Epithelial cell of prostate (primary cell): Measurements from ENCODE around the gene BCAS4.
"Not testable (repeated sequence)": the region's sequence is repeated elsewhere in the genome, so short reads cannot be mapped to it uniquely, and the experiment has no call there.

Experiments
- DNase-seq: peaks from one replicate; pipeline ENCODE4 v3.0.0-alpha.2; 2011; ENCODE audit warnings: low read depth, low spot score
- H3K27ac ChIP-seq: fragments of 450-650 bp; 2 replicates; pipeline ENCODE4 v1.5.1; 2017; ENCODE audit warnings: mild to moderate bottlenecking

The BCAS4 gene

GRCh38 chr20:50797142-50797541 is 2.3 kb downstream of the BCAS4 start:
- no peak overlapping the region for H3K27ac ChIP-seq
- DNase-seq = no peak

GRCh38 chr20:50798650-50799049 is 3.8 kb downstream of the BCAS4 start:
- DNase-seq = no peak

GRCh38 chr20:50799176-50799889 is 4.5 kb downstream of the BCAS4 start:
- no peak overlapping the region for H3K27ac ChIP-seq
- no peak for DNase-seq

More at GRCh38 chr20:50798650-50799049, 3.8 kb downstream of the BCAS4 start:
- H3K27ac ChIP-seq = no peak overlapping the region

GRCh38 chr20:50799890-50800550 is 5.2 kb downstream of the BCAS4 start:
- no peak overlapping the region for H3K27ac ChIP-seq

GRCh38 chr20:50800986-50801746 is 6.3 kb downstream of the BCAS4 start:
- not testable (repeated sequence) for H3K27ac ChIP-seq, DNase-seq

More at GRCh38 chr20:50799890-50800550, 5.2 kb downstream of the BCAS4 start:
- no peak for DNase-seq

GRCh38 chr20:50801747-50802125 is 6.9 kb downstream of the BCAS4 start:
- DNase-seq = no peak

GRCh38 chr20:50802289-50802688 is 7.4 kb downstream of the BCAS4 start:
- no peak overlapping the region for H3K27ac ChIP-seq
- DNase-seq = no peak

More at GRCh38 chr20:50801747-50802125, 6.9 kb downstream of the BCAS4 start:
- H3K27ac ChIP-seq = no peak overlapping the region

GRCh38 chr20:50804437-50805348 is 9.8 kb downstream of the BCAS4 start:
- no peak overlapping the region for H3K27ac ChIP-seq
- DNase-seq = no peak

GRCh38 chr20:50805349-50805684 is 10.5 kb downstream of the BCAS4 start:
- no peak overlapping the region for H3K27ac ChIP-seq
- no peak for DNase-seq

- DNase-seq = no peak
- H3K27ac ChIP-seq = no peak overlapping the region
Measured at GRCh38 chr20:50806126-50806768, 11.4 kb downstream of the BCAS4 start.

GRCh38 chr20:50810063-50810462 is 15.2 kb downstream of the BCAS4 start:
- no peak overlapping the region for H3K27ac ChIP-seq

GRCh38 chr20:50810842-50811241 is 16.0 kb downstream of the BCAS4 start:
- no peak for DNase-seq
- no peak overlapping the region for H3K27ac ChIP-seq

More at GRCh38 chr20:50810063-50810462, 15.2 kb downstream of the BCAS4 start:
- DNase-seq = no peak

GRCh38 chr20:50813101-50813643 is 18.3 kb downstream of the BCAS4 start:
- no peak for DNase-seq
- H3K27ac ChIP-seq = no peak overlapping the region

GRCh38 chr20:50813801-50814200 is 18.9 kb downstream of the BCAS4 start:
- H3K27ac ChIP-seq = no peak overlapping the region
- no peak for DNase-seq

GRCh38 chr20:50814438-50815161 is 19.7 kb downstream of the BCAS4 start:
- DNase-seq = no peak
- no peak overlapping the region for H3K27ac ChIP-seq

- H3K27ac ChIP-seq = peak overlapping the region; percentile 21
- DNase-seq = no peak
Measured at GRCh38 chr20:50815162-50815989, 20.5 kb downstream of the BCAS4 start.

- H3K27ac ChIP-seq = peak overlapping the region; percentile 50
- no peak for DNase-seq
Measured at GRCh38 chr20:50817776-50818172, 22.9 kb downstream of the BCAS4 start.

- DNase-seq = no peak
- no peak overlapping the region for H3K27ac ChIP-seq
Measured at GRCh38 chr20:50819349-50819748, 24.5 kb downstream of the BCAS4 start.
